Left ventricle myocardium superior (tissue), 1 donor: ENCODE measurements around the gene KIF25. TPM values are rescaled to one million over a fixed set of nuclear protein-coding genes. Genes with fewer than 3 reads are reported as not detected.
"Not testable (repeated sequence)": the region's sequence is repeated elsewhere in the genome, so short reads cannot be mapped to it uniquely, and the experiment has no call there.

Experiments used
- ATAC-seq: fragments of 200-7000 bp; cut with Tn5 transposase; one replicate; pipeline ENCODE4 v1.9.1; 2020; ENCODE audit warnings: mild to moderate bottlenecking, moderate library complexity
- DNase-seq: peaks from one replicate; pipeline ENCODE4 v3.0.0-alpha.2; 2020
- intact Hi-C: fragments of 100-400 bp; cut with micrococcal nuclease; formaldehyde crosslinking; loops from one replicate; pipeline ENCODE4 v1.11.0; 2022
- total RNA-seq: library from RNA; stranded (reverse); fragmentation: NEBNext Ultra II Directional; extraction: Animal tissue kit (Norgen Biotek cat#: 25700); gene quantifications from one replicate; pipeline ENCODE4 v1.2.1, GENCODE V29; 2021
- donor health status: DM: no; HTN: yes; CAD: no; lungs with severe emphysema.

Gene KIF25
- total RNA-seq, 1 donor from 2014 or later: not detected

DNA sequence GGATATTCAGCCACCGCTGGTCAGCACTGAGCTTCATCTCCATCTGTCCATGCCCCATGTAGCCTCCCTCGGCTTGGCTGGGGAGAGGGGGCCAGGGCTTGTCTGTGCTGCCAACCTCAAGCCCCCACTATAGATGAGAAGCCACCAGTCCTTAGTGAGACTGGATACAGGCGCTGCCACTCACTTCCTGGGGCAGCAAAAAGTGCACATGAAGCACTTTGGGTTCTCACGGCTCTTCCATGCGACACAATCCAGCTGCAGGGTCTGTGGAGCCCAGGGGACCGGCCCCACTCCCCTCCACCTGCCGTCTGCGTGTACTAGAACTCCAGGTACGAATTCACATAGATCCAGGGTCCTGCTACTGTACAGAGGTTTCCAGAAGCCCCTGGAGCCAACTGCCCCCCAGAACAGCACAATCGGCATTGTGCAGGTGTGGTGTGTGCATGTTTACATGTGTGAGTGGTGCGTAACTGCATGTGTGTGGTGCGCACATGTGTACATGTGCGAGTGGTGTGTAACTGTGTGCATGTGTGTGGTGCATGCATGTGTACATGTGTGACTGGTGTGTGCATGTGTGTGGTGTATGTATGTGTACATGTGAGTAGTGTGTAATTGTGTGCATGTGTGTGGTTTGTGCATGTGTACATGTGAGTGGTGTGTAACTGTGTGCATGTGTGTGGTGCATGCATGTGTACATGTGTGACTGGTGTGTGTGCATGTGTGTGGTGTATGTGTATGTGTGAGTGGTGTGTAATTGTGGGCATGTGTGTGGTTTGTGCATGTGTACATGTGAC lies 76.7 kb downstream of the KIF25 start:
- no peak for DNase-seq
- intact Hi-C loops: no loop called here
- no peak for ATAC-seq

DNA sequence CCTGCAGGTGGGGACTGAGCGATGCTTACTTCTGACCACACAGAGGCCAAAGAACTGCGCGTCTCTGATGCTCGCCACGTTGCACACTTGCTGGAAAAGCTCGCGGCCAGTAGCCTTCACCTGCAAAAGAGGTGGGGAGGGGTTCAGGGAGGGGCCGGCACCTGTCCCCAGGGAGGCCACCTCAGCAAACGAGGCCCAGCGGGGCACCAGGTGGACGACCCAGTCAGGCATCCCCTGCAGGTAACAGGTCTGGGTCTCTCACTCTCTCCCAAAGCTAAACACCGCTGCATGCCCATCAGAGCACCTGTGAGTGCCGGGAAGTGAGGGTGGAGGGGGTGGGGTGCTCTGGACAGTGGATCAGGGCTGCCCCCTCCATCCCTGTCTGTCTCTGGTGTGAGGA lies 77.7 kb downstream of the KIF25 start:
- DNase-seq (no peak), ATAC-seq (no peak)
- intact Hi-C loops: no loop called here

DNA sequence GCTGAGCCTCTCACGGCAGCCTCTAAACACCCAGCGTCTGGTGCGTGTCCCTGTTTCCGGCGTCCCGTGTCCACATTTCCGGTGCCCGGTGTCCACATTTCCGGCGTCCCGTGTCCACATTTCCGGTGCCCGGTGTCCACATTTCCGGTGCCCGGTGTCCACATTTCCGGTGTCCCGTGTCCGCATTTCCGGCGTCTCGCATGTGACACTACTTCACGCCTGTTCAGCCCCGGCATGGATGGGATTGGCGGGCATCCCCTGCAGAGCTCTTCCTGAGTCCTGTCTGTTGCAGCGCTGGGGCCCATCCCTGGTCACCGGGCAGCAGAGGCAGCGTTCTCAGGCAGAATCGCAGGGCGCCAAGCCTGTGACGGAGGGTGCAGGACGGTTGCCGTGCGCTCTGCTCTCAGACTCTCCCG lies 78.3 kb downstream of the KIF25 start:
- intact Hi-C loops: no loop called here
- ATAC-seq (no peak), DNase-seq (no peak)

DNA sequence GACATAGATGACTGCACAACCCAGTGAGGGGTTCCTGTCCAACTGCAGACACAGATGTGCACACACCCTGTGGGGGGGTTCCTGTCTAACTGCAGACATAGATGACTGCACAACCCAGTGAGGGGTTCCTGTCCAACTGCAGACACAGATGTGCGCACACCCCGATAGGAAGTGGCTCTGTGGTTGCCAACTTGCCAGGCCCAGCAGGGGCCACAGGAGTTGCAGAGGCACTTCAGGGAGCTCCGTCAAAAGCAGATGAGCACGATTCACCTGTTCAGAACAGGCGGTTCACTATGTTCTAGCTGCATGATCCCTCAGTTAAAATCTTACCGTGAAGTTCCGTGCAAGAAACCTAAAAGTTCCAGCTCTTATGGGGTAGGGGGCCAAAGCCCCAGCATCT lies 79.9 kb downstream of the KIF25 start:
- intact Hi-C loops, ATAC-seq, DNase-seq: not testable (repeated sequence)

DNA sequence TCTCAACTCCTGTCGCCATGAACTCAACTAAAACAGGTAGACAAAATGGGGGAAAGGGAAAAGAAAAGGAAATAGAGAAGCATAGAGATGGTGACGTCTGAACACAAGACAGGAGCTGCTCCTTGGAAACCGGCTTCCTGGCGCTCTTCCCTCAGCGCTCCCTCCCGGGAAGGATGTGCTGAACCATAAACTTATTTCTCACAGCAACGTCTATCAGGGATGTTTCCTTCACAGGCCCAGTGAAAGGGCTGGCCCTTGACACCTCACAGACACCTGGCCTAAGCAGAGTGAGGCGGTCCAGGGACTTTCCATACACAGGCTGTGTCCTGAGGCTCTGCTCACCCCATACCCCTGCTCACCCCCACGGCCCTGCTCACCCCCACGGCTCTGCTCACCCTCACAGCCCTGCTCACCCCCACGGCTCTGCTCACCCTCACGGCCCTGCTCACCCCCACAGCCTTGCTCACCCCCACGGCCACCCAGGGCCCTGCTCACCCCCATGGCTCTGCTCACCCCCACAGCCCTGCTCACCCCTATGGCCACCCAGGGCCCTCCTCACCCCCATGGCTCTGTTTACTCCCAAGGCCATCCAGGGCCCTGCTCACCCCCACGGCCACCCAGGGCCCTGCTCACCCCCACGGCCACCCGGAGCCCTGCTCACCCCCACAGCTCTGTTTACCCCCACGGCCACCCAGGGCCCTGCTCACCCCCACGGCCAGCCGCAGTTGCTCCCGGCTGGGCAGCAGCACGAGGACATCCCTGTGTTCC lies 80.9 kb downstream of the KIF25 start:
- no peak for DNase-seq
- intact Hi-C loops: no loop called here
- peak; percentile 11 for ATAC-seq

DNA sequence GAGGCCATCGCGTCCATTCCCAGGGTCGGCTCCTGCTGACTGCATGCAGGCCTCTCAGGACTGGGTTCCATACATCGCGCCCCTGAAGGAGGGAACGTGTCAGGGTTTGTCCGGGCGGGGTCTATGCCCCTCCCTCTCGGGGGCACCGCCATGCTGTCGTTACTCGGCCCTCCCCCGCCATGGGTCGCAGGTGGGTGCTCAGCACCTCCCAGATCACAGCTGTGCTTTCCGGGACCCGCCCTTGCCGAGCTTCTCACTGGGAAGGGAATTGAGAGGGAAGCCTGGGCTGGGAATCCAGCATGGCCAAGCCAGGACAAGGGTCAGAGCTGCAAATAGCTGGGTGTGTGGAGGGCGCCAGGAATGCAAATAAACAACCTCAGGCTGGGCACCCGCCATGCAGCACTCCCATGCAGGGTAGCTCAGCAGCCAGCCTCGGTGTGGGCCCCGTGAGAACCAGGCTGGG lies 81.5 kb downstream of the KIF25 start, which contains the start of gene FRMD1:
Gene FRMD1 (minus strand): TSS at position 270 of the 463 bp plus-strand sequence. CDS start 118 bp downstream, at position 152.
- ATAC-seq: peak; percentile 65
- intact Hi-C loops: no loop called here
- no peak for DNase-seq

DNA sequence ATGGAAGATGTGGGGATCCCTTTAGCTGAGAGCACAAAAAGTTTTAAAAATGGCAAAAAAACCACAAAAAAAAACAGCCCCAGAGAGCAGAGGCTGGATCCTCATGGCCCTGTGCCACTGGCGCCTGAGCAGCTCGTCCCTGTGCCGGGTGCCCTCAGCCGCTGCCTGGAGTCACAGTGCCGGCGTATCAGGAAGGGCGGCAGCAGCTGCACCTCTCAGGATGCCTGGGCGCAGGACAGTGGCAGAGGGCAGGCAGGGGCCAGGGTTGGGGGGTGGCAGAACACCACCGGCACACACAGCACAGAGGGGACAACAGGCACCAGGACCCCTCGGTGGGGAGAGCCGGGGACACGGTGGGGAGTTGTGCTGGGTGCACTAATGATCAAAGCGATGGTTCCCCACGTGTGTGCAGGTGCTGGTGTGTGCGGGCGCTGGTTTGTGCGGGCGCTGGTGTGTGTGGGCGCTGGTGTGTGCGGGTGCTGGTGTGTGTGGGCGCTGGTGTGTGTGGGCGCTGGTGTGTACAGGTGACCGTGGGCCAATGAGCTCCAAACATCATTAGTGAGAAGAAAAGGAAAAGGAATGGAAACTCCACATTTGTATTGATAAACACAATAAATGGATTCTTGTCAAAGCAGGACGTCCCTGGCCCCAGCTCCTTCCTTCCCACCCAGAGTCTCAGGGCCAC lies 83.1 kb downstream of the KIF25 start:
- no peak for ATAC-seq
- no peak for DNase-seq
- intact Hi-C loops: no loop called here

DNA sequence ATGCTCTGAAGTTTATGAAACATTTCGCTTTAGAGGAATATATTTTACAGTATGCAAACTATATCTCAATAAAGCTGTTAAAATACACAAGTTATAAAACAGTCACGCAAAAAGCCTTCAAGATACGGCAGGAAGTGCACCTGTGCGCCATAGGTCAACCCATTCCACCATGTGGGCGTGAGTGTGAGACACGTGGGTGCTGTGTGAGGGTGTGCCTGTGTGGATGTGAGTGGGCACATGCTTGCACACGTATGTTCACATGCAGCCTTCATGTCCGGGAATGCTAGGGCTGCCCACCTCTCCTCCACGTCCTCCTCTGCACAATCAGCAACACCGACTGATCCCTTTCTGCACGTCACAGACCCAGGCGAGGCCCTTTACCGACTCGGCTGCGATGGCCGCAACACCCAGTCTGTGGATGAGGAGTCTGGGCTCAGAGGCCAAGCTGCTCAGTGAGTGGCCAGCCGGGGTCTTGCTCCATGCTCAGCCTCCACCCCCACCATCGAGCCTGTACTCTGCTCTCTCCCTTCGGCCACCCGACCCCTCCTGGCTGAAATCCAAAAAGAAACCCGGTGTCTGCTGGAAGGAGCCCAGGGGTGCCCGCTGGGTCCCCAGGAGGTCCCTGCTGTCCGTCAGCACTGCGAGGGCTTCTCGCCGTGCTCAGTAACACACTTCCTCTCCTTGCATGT lies 84.5 kb downstream of the KIF25 start:
- DNase-seq: no peak
- intact Hi-C loops: no loop called here
- ATAC-seq: no peak

DNA sequence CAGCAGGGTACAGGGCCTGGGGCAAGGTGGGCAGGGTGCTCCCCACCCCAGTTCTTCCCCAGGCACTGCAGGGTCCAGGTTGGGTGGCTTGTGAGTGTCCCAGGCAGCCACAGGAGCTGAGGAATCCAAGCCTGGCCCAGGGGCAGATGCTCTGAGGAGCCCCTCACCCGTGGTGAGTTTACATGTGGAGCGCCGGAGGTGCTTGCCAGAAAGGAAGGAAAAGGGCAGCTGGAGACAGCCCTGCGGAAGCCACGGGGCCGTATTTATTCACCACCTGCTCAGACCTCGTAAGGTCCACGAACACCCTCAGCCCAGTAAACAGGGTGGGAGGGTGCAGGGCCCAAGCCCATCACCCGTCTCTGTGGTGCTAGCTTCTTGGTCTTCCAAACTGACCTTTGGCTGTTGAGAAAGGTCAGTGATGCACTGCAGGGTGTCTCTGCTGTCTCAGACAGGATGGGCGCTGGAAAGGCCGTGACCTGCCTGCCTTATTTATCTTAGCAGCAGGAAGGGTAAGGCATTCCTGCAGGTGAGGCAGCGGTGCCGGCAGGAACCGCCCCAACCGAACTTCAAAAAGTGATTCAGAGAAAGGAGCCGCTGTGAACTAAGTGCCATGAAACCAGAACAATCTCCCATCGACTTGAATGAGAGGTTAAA lies 85.5 kb downstream of the KIF25 start:
- no peak for DNase-seq
- ATAC-seq: no peak

DNA sequence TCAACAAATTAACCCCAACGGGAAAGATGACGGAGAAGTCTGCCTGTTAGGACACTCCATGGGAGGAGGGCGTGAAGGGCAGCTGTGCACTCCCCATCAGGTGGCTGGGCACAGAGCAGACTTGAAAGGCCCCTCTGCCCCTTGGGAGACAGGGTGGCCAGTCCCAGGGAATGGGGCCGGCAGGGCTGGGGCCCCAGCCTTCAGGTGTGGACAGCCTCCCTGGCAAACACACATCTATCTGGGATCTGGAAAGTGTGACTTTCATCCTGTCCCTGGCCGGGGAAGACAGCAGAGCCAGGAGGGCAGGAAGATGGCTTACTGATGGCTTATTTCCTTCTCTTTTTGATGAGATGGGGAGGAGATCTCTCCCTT lies 86.0 kb downstream of the KIF25 start:
- DNase-seq (no peak), ATAC-seq (no peak)
- intact Hi-C loops: no loop called here

More for the DNA sequence above, 85.5 kb downstream of the KIF25 start:
- intact Hi-C loops: no loop called here

DNA sequence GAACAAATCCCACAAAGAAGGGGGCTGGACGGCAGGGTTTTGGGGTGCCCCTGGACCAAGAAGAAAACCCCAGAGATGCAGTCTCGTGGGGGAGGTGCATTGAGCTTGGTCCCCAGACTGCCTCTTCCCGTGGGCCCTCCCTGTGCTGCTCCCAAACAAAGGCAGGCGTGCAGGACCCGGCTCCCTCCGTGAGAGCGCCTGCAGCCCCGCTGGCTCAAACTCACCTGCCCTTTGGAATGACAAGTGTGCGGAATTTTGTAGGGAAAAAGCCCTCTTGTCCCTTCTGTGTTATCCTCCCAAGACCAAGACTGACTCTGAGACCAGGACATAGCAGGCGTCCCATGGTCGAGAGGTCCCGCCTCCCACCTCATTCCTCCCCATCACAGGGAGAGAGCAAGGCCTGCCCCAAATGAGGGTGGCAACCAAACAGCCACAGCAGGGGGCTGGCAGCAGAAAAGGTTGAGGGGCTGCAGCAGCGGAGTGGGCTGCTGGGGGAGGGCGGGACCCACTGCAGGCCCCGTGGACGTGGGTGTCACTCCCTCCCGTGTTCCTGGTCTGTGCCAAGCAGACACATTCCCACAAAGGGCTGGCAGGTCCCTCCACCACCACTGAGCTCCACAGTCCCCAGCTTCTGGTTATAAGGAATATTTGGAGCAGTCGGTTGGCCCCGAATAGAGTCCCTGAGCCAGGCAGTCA lies 87.1 kb downstream of the KIF25 start:
- ATAC-seq (no peak), DNase-seq (no peak)
- intact Hi-C loops: no loop called here

DNA sequence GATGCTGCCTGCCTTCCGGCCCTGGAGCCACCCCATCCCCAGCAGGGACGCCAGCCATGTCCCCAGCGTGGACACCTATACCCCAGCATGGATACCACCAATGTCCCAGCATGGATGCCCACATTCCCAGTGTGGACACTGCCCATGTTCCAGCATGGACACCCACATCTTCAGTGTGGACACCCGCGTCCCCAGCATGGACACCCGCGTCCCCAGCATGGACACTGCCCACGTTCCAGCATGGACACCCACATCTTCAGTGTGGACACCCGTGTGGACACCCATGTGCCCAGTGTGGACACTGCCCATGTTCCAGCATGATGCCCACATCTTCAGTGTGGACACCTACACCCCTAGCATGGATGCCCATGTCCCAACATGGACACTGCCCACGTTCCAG lies 88.6 kb downstream of the KIF25 start:
- ATAC-seq: no peak
- intact Hi-C loops: no loop called here
- DNase-seq: no peak

DNA sequence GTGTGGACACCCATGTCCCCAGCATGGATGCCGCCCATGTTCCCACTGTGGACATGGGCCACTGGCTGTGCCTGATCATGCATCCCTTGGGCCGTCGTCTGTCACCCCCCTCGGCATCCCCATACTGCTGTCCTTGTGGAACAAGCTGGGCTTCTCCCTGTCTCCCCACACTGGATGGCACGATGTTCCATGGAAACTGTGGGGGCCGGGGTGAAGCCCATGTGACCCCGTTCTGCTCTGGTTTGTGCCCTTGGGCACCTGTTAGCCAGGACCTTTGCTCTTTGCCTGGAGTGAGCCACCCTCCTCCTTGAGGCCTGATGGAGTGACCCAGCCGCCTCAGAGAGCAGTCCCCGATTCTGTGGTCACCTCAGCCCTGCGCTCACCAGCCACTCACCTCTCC lies 89.1 kb downstream of the KIF25 start:
- intact Hi-C loops: no loop called here
- DNase-seq: no peak
- ATAC-seq: no peak

DNA sequence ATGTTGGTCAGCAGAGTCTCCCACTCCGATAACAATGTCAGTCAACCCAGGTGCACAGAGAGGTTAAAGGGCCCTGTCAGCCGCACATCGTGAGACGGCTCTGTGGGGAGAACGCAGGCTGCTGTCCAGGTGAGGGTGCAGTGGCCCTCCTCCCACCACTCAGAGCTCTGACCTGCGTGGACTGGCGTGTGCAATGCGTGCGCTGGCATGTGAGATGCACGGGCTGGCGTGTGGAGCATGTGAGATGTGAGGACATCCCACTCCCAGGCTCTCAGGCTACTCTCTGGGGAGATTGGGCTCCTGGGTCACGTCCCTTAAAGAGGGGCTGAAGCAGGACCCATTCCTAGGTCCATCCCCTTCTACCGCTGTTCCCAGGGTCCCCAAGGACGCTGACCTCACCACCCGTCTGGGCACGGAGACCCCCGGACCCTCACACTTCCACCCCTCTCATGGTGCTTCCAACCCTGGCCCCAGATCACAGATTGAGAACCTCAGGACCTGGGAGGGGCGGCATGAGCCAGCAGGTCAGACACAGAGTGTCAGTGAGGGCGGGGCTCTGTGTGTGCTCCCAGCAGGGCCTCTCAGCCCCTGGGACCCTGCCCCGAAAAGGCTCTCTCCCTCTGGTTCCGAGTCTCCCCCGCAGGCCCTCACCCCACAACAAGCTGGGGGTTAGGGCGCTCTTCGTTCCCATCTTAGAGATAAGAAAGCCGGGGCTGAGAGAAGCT lies 90.1 kb downstream of the KIF25 start:
- ATAC-seq: no peak
- no peak for DNase-seq
- intact Hi-C loops: no loop called here

DNA sequence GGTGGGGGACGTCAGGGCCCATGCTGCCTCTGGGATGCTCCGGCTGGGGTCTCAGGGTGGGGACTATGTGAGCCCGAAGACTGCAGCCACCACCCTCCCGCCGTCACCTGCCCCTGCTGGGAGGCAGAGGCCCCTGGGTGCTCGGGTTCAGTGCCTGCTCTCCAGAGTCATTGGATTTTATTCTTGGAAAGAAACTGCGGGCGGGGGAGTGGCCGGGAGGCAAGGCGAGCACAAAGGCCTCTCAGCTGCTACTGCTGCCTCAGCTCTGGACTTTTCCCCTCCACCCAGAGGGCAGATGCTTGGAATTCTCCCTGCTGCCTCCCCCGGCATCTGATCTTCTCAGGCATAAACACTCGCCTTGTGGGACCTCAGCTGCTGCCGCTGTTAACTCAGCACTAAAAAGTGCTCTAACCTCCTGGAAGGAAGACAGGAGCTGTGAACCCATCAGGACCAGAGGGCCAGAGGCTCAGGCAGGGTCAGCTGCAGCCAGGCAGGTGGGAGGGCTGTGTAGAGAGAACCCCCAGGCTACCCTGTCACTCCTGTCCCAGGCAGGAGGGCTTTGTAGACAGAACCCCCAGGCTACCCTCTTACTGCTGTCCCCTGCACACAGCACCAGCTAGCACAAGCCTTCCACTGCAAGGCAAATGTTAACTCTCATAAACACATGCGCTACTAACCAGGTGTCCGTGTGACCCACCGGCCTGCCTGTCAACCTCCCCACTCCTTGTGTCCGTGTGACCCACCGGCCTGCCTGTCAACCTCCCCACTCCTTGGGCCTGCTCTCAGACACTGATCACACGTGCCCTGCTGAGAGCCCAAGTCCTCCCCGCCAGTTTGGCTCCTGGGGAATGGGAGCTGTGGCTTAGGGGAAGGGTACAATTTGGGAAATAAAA lies 90.9 kb downstream of the KIF25 start:
- ATAC-seq (peak; percentile 74), DNase-seq (peak; percentile 35)
- intact Hi-C loops: no loop called here

DNA sequence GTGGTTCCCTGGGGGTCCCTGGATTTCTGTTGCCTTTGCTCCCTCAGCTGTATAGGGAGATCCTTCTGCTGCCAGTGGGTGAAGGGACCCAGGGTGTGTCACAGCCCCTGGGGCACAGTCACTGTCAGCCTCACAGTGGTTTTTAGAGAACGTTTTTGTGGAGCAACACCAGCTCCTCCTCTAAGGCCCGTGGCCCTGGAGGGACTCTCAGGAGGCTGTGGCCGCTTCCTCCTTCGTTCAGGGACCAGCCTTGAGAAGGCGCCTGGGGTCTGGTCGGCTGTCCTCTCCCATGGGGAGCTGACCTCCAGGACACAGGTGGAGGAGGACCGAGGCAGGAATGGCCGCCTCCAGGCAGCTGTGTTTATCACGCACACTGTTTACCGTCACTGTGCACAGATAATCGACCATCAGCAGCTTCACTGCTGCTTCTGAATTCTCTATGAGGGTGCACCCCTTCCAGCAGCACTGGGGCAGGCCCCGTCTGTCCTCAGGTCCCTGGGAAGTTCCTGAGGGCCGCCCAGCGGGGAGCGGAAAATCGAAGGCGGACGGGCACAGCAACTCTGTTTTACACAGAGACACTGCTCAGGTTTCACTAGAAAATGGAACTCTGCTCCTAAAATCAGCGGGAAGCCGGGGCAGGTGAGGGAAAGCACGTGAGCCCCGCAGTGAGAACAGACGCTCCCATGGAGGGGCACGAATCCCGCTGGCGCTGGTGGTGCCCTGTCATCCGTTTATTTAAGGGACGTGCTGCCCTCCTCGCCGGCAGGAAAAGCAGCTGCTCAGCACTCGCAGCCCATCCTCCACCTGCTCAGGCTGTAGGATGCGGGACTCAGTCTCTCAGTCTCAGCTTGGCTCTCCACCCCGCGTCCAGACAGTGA lies 92.0 kb downstream of the KIF25 start:
- no peak for ATAC-seq

More for the DNA sequence above, 92.0 kb downstream of the KIF25 start:
- DNase-seq: peak; percentile 19
- intact Hi-C loops: no loop called here
